NCI-H128 (cell line): ENCODE data around the gene DDI1.
"Not testable (repeated sequence)": the region's sequence is repeated elsewhere in the genome, so short reads cannot be mapped to it uniquely, and the experiment has no call there.

Source experiments
- DNase-seq: peaks from one replicate; lab custom pipeline; 2025; ENCODE audit not compliant: unreplicated experiment; lab: John Stamatoyannopoulos, UW

Gene DDI1

GRCh38 chr11:104036995-104037394 is 555 bp downstream of the DDI1 start:
- no peak for DNase-seq

GRCh38 chr11:104041792-104042191 is 5.4 kb downstream of the DDI1 start:
- no peak for DNase-seq

GRCh38 chr11:104043142-104043541 is 6.7 kb downstream of the DDI1 start:
- no peak for DNase-seq

- no peak for DNase-seq
These were observed 7.3 kb downstream of the DDI1 start for GRCh38 chr11:104043678-104044239.

- DNase-seq = no peak
These were observed 9.9 kb downstream of the DDI1 start for GRCh38 chr11:104046331-104046730.

GRCh38 chr11:104046858-104047257 is 10.4 kb downstream of the DDI1 start:
- not testable (repeated sequence) for DNase-seq

- no peak for DNase-seq
These were observed 12.7 kb downstream of the DDI1 start for GRCh38 chr11:104049116-104049515.

GRCh38 chr11:104051778-104052177 is 15.3 kb downstream of the DDI1 start:
- no peak for DNase-seq

GRCh38 chr11:104053743-104054478 is 17.5 kb downstream of the DDI1 start:
- no peak for DNase-seq

- no peak for DNase-seq
These were observed 18.6 kb downstream of the DDI1 start for GRCh38 chr11:104054911-104055529.

- no peak for DNase-seq
These were observed 19.2 kb downstream of the DDI1 start for GRCh38 chr11:104055596-104055995.

- no peak for DNase-seq
These were observed 21.5 kb downstream of the DDI1 start for GRCh38 chr11:104057908-104058307.

- no peak for DNase-seq
These were observed 22.2 kb downstream of the DDI1 start for GRCh38 chr11:104058680-104059079.

GRCh38 chr11:104060004-104060794 is 23.8 kb downstream of the DDI1 start:
- no peak for DNase-seq

GRCh38 chr11:104060820-104061219 is 24.4 kb downstream of the DDI1 start:
- DNase-seq = no peak

- no peak for DNase-seq
These were observed 25.5 kb downstream of the DDI1 start for GRCh38 chr11:104061853-104062521.

- DNase-seq = no peak
These were observed 27.7 kb downstream of the DDI1 start for GRCh38 chr11:104064034-104064630.

- no peak for DNase-seq
These were observed 31.1 kb downstream of the DDI1 start for GRCh38 chr11:104067534-104067933.

GRCh38 chr11:104073950-104074705 is 37.7 kb downstream of the DDI1 start:
- no peak for DNase-seq

- no peak for DNase-seq
These were observed 38.7 kb downstream of the DDI1 start for GRCh38 chr11:104075091-104075490.
